ENCODE results near the gene ITGA3.

DNA sequence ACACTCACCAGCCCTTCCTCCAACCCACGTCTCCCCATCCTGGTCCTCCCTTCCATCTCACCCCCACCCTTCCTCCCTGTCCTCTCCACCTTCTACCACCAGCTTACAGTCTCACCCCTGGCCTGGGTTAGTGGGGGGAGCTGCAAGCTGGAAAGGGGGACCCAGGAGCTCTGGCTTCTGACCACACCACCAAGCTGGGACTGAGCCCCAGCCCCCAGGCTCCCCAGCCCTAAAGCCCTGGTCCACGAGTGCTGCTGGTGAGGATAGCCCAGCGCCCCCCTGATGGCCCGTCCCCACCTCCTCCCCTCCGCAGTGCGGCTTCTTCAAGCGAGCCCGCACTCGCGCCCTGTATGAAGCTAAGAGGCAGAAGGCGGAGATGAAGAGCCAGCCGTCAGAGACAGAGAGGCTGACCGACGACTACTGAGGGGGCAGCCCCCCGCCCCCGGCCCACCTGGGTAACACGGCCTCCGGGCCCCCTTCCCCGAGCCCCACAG lies 32.0 kb downstream of the ITGA3 start:
- TF ChIP-seq, protein P1, sequence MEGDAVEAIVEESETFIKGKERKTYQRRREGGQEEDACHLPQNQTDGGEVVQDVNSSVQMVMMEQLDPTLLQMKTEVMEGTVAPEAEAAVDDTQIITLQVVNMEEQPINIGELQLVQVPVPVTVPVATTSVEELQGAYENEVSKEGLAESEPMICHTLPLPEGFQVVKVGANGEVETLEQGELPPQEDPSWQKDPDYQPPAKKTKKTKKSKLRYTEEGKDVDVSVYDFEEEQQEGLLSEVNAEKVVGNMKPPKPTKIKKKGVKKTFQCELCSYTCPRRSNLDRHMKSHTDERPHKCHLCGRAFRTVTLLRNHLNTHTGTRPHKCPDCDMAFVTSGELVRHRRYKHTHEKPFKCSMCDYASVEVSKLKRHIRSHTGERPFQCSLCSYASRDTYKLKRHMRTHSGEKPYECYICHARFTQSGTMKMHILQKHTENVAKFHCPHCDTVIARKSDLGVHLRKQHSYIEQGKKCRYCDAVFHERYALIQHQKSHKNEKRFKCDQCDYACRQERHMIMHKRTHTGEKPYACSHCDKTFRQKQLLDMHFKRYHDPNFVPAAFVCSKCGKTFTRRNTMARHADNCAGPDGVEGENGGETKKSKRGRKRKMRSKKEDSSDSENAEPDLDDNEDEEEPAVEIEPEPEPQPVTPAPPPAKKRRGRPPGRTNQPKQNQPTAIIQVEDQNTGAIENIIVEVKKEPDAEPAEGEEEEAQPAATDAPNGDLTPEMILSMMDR (IDR thresholded peaks at IDR 0.05): no peak
- no peak for TF ChIP-seq SMC3 (IDR thresholded peaks at IDR 0.05)

Data from A549 (cell line).